Pericardium fibroblast (primary cell): Measurements from ENCODE around the gene CHM. TPM values are rescaled to one million over a fixed set of nuclear protein-coding genes. Genes with fewer than 3 reads are reported as not detected.

Source experiments
- total RNA-seq: library from RNA; depleted of rRNA; stranded (reverse); fragments of >200 nt; gene quantifications from 2 replicates; pipeline ENCODE4 v1.2.3, GENCODE V29; 2015

CHM gene, protein sequence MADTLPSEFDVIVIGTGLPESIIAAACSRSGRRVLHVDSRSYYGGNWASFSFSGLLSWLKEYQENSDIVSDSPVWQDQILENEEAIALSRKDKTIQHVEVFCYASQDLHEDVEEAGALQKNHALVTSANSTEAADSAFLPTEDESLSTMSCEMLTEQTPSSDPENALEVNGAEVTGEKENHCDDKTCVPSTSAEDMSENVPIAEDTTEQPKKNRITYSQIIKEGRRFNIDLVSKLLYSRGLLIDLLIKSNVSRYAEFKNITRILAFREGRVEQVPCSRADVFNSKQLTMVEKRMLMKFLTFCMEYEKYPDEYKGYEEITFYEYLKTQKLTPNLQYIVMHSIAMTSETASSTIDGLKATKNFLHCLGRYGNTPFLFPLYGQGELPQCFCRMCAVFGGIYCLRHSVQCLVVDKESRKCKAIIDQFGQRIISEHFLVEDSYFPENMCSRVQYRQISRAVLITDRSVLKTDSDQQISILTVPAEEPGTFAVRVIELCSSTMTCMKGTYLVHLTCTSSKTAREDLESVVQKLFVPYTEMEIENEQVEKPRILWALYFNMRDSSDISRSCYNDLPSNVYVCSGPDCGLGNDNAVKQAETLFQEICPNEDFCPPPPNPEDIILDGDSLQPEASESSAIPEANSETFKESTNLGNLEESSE
- total RNA-seq, result 8.9 and 10.9 TPM in 2 replicates

DNA sequence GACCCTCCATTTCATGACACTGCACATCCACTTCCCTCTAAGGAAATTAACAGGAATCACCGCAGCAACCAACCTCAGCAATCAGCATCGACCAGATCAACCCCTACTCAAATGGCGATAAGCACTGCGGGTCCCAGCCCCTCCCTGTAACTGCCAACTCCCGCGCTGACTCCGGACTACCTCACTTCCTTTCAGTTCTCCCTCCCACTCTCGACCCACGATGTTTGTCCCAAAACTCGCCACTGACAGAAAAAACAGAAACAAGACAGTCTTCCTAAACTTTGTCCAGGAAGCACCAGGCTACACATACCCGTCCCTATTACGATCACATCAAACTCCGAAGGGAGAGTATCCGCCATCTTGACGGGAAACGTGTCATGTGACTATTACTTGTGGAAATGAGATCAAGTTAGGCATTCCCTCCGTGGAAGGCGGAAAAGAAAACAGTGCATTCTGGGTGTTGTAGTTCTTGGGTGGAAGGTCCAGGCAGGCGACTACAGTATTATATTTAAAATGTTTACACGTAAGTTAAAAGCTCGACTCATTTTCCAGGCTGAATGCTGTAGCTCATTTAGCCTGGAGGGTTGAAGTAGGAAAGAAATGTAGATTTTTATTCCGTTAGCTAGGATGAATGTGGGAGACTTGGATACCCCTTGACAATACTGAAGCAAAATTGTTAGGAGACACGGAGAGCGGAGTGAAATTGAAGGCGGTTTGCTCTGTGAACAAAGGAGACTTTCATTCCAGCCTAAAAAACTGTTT lies at the start of gene CHM:
CHM (minus strand) TSS at position 385 of the 762 bp plus-strand sequence; CDS start at position 359, 26 bp downstream.

Other genes starting within 250 kb of the CHM start
- gene DACH2, start 100.9 kb upstream of the CHM start, total RNA-seq, result not detected in 2 replicates